Anterior cingulate cortex (tissue), 58 donors: ENCODE measurements around the gene CNIH1.
"Not testable (repeated sequence)": the region's sequence is repeated elsewhere in the genome, so short reads cannot be mapped to it uniquely, and the experiment has no call there.

ENCODE experiments used
- DNase-seq, 58 donors: peaks; one replicate each; lab custom pipeline; 2025; lab: John Stamatoyannopoulos, UW

The CNIH1 gene

GRCh38 chr14:54437954-54438353 lies 3.2 kb downstream of the CNIH1 start:
- not testable (repeated sequence) for DNase-seq

- DNase-seq: no peak
Observed at GRCh38 chr14:54435500-54435981, 5.6 kb downstream of the CNIH1 start.

GRCh38 chr14:54428527-54428926 lies 12.6 kb downstream of the CNIH1 start:
- DNase-seq: no peak

GRCh38 chr14:54427871-54428270 lies 13.3 kb downstream of the CNIH1 start:
- peak in 1 of 58 donors; percentile 21 for DNase-seq

- DNase-seq: no peak
Observed at GRCh38 chr14:54425537-54426274, 15.5 kb downstream of the CNIH1 start.

GRCh38 chr14:54425068-54425467 lies 16.1 kb downstream of the CNIH1 start:
- DNase-seq: no peak

- DNase-seq: no peak
Observed at GRCh38 chr14:54424479-54424901, 16.7 kb downstream of the CNIH1 start.

- DNase-seq: no peak
Observed at GRCh38 chr14:54423991-54424390, 17.2 kb downstream of the CNIH1 start.

GRCh38 chr14:54420478-54421142 lies 20.6 kb downstream of the CNIH1 start:
- DNase-seq: peak in 12 of 58 donors; percentile 3 to 23 (median 8)

GRCh38 chr14:54411371-54411770 lies 29.8 kb downstream of the CNIH1 start:
- DNase-seq: no peak

GRCh38 chr14:54410215-54410614 lies 31.0 kb downstream of the CNIH1 start:
- no peak for DNase-seq

GRCh38 chr14:54403401-54404005 lies 37.7 kb downstream of the CNIH1 start:
- not testable (repeated sequence) for DNase-seq

GRCh38 chr14:54399560-54399959 lies 41.6 kb downstream of the CNIH1 start:
- no peak for DNase-seq

- peak; percentile 56 to 98 (median 95) for DNase-seq
Observed at GRCh38 chr14:54396493-54397335, 44.5 kb downstream of the CNIH1 start, which contains the start of gene CDKN3. Gene CDKN3, plus strand, starts transcription at chr14:54397007. Its CDS starts 62 bp downstream, at chr14:54397069.

GRCh38 chr14:54396183-54396492 lies 45.0 kb downstream of the CNIH1 start:
- DNase-seq: peak in 1 of 58 donors; percentile 59

GRCh38 chr14:54395716-54396115 lies 45.5 kb downstream of the CNIH1 start:
- no peak for DNase-seq

GRCh38 chr14:54395284-54395683 lies 45.9 kb downstream of the CNIH1 start:
- no peak for DNase-seq

- DNase-seq: no peak
Observed at GRCh38 chr14:54394596-54394995, 46.6 kb downstream of the CNIH1 start.

GRCh38 chr14:54392986-54393884 lies 47.9 kb downstream of the CNIH1 start:
- not testable (repeated sequence) for DNase-seq
